Stomach (tissue), 9 donors: ENCODE results near the gene SIGMAR1. TPM values are rescaled to one million over a fixed set of nuclear protein-coding genes. Genes with fewer than 3 reads are reported as not detected.

ENCODE experiments used
- DNase-seq, 2 donors: peaks; one replicate each; pipeline versions ENCODE4 v3.0.0 to v3.0.0-alpha.2; 2013 to 2019
- H3K27ac ChIP-seq, 5 donors: fragments of 200-600 bp in 4 of 5; sonication (generic) in 4 of 5; one replicate each; pipeline ENCODE4 v1.5.1; 2013 to 2019; ENCODE audit warnings: mild to moderate bottlenecking in 1 of 5, moderate library complexity in 1 of 5
- H3K27me3 ChIP-seq, 3 donors: fragments of 200-600 bp; sonication (generic); one replicate each; pipeline ENCODE4 v1.5.1; 2017 to 2019; ENCODE audit warnings: mixed run types in 1 of 3
- H3K36me3 ChIP-seq, 4 donors: fragments of 200-600 bp; sonication (generic); 1 replicate in 3 of 4; 2 replicates in 1 of 4; pipeline ENCODE4 v1.5.1; 2016 to 2019
- H3K4me1 ChIP-seq, 4 donors: fragments of 200-600 bp; sonication (generic); one replicate each; pipeline ENCODE4 v1.5.1; 2016 to 2019
- H3K4me3 ChIP-seq, 4 donors: fragments of 200-600 bp; sonication (generic) in 3 of 4; one replicate each; pipeline ENCODE4 v1.5.1; 2016 to 2019; ENCODE audit warnings: mild to moderate bottlenecking in 1 of 4
- H3K9me3 ChIP-seq, 4 donors: fragments of 200-600 bp; sonication (generic); one replicate each; pipeline ENCODE4 v1.5.1; 2016 to 2019
- EP300 ChIP-seq: sonication (generic); formaldehyde crosslinking; IDR thresholded peaks from one replicate; pipeline ENCODE4 v1.6.1; 2017; ENCODE audit warnings: antibody characterized with exemption
- POLR2A ChIP-seq, 4 donors: fragments of 450-650 bp; IDR thresholded peaks; one replicate each; pipeline ENCODE4 v1.6.1; 2016; ENCODE audit warnings: antibody characterized with exemption in 4 of 4, control low read depth in 2 of 4, mild to moderate bottlenecking in 1 of 4, moderate library complexity in 1 of 4
- POLR2AphosphoS5 ChIP-seq, 3 donors: sonication (generic); formaldehyde crosslinking; IDR thresholded peaks; one replicate each; pipeline ENCODE4 v1.6.1; 2016; ENCODE audit warnings: antibody characterized with exemption in 3 of 3
- WGBS, 5 donors: extraction: QIAGEN DNeasy Blood & Tissue Kit in 3 of 5; methylation state at CpG; one replicate each; pipeline versions ENCODE4 v1.1.5 to v1.1.7; 2013 to 2018; 5-methylcytosine and 5-hydroxymethylcytosine counted together
- intact Hi-C: fragments of 100-400 bp; cut with DNase I; formaldehyde crosslinking; loops from one replicate; pipeline ENCODE4 v1.15.1; 2023; ENCODE audit warnings: low total_unique reads
- polyA plus RNA-seq, 3 donors: library from polyadenylated mRNA; stranded (reverse); fragments of 200-250 nt; gene quantifications; one replicate each; pipeline ENCODE4 v1.2.3, GENCODE V29; 2013
- total RNA-seq, 5 donors: library from RNA; depleted of rRNA; stranded (reverse); fragments of >200 nt; gene quantifications; one replicate each; pipeline versions ENCODE4 v1.1.0 to v1.2.3, GENCODE V29; 2014 to 2016
- TF ChIP-seq, protein P1 (sequence below), 7 experiments: fragments of 450-650 bp in 4 of 7; fragments of 200-600 bp in 3 of 7; sonication (generic) in 3 of 7; IDR thresholded peaks; one replicate each; pipeline ENCODE4 v1.5.1; 2016 to 2019; ENCODE audit warnings: antibody characterized with exemption in 7 of 7, control low read depth in 2 of 7, mild to moderate bottlenecking in 1 of 7
- donor health status: healthy with polysubstance abuse.
- donor health status: Bipolar disorder and iron deficiency.
- donor health status: healthy.

SIGMAR1 gene
- total and polyA plus RNA-seq, 8 donors: 19.9 to 124 (median 44.2) TPM

DNA sequence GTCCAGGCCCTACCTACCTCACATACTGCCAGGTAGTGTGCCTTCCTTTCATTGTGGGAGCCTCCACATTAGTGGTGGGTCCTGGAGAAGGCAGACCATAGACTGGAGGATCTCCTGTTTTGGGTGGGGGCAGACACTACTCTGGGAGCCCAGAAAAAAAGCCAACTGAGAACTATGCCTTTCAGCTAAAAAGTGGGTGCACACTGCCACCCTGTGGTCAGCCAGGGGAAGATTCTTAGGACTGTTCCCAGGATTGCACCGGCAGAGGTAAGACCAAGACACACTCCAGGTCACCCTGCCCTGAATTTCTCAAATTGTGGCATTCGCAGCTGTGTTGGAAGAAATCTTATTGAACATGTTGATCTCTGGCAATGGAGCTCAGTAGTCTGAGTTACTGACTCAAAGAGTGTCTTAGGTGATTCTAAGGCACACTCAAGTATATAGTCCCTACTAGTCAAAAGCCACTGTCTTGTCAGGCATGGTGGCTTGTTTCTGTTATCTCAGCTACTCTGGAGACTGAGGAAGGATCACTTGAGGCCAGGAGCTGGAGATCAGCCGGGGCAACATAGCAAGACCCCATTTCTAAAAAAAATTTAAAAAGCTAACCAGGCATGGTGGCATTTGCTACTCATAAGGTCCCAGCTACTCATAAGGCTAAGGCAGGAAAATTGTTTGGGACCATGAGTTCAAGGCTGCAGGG lies 3.6 kb downstream of the SIGMAR1 start:
- Histone ChIP-seq H3K27ac (no peak overlapping the region), H3K27me3 (peaks cover 0 to 23% (median 21%) of the 10 kb centered on the region in 3 donors), H3K4me1 (peaks cover 27 to 44% (median 38%) of the 10 kb centered on the region in 4 donors), H3K4me3 (no peak overlapping the region), H3K36me3 (peaks cover 0 to 17% (median 9%) of the 10 kb centered on the region in 4 donors), H3K9me3 (no peaks in the 10 kb centered on the region)
- 18 to 22% (median 21%) methylated on average over 3 of the region's 3 CpGs for WGBS, 5 donors
- DNase-seq: peak; percentile 65 to 88
- intact Hi-C loops: no loop called here
- no peak for TF ChIP-seq POLR2A (IDR thresholded peaks at IDR 0.05)
- no peak for TF ChIP-seq EP300
- peak in 1 of 3 donors; percentile 55 for TF ChIP-seq POLR2AphosphoS5 (IDR thresholded peaks at IDR 0.05)
- TF ChIP-seq, protein P1, sequence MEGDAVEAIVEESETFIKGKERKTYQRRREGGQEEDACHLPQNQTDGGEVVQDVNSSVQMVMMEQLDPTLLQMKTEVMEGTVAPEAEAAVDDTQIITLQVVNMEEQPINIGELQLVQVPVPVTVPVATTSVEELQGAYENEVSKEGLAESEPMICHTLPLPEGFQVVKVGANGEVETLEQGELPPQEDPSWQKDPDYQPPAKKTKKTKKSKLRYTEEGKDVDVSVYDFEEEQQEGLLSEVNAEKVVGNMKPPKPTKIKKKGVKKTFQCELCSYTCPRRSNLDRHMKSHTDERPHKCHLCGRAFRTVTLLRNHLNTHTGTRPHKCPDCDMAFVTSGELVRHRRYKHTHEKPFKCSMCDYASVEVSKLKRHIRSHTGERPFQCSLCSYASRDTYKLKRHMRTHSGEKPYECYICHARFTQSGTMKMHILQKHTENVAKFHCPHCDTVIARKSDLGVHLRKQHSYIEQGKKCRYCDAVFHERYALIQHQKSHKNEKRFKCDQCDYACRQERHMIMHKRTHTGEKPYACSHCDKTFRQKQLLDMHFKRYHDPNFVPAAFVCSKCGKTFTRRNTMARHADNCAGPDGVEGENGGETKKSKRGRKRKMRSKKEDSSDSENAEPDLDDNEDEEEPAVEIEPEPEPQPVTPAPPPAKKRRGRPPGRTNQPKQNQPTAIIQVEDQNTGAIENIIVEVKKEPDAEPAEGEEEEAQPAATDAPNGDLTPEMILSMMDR (IDR thresholded peaks at IDR 0.05): peak in 5 of 7 experiments; percentile 39 to 80 (median 77)

DNA sequence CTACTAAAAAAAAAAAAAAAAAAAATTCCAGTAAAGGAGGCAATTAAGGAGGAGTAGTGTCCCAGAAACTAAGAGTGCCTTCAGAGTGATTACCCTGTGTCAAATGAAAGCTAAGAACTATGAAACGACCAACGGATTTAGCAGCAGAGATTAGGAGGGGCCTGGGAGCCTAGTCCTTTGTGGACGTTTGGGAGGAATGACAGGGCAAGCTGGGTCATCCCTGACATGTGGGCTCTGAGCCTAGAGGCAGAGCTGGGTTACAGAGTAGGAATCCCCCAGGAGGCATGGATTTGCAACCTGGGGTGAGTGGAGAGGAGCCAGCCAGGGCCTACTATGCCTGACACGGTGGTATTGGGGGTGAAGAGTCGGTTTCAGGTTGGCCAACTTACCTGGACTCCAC lies 4.4 kb downstream of the SIGMAR1 start:
- no peaks in the 10 kb centered on the region for H3K9me3 ChIP-seq
- intact Hi-C loops: no loop called here
- H3K27ac ChIP-seq: no peak overlapping the region
- H3K4me1 ChIP-seq: peaks cover 29 to 45% (median 39%) of the 10 kb centered on the region in 4 donors
- peaks cover 0 to 31% (median 29%) of the 10 kb centered on the region in 3 donors for H3K27me3 ChIP-seq
- whole genome bisulfite sequencing, 5 donors: 54 to 61% (median 56%) methylated on average over 5 of the region's 5 CpGs
- H3K4me3 ChIP-seq: no peak overlapping the region
- no peak for DNase-seq
- peaks cover 0 to 17% (median 9%) of the 10 kb centered on the region in 4 donors for H3K36me3 ChIP-seq
- no peak for TF ChIP-seq POLR2AphosphoS5 (IDR thresholded peaks at IDR 0.05)

DNA sequence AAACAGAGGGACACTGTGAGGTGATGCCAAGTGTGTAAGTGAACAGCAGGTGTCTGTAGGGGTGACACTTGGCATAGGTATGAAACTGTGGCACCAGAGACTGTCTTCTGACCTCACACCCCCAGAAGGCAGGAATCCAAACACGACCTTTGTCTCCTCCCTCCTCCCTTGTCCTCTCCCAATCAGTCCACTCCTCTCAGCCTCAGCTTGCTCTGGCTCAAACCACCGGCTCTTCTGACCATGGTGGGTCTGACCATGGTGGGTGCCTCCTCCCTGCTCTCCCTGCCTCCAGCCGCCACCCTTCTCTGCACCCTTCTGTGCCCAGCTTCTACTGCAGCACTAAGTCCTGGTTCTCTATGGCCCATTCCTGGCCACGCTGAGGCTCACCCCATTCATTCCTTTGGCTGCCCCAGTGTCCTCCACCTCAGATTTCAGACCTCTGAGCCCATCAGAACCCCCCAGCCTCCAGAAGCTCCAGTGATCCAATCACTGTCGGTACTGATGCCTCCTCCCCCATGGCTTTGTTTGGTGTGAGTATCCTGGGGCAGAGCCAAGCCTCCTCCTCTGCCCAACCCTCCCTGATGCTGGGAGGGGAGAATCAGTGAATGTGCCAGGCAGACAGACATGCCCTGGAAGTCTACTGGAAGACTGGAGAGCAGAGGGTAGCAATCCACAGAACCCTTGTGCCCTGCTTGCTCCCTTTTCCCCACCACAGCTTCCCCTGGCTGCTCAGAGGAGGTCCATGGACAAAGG lies 7.0 kb downstream of the SIGMAR1 start:
- Histone ChIP-seq H3K27me3 (peaks cover 21 to 57% (median 53%) of the 10 kb centered on the region in 3 donors), H3K9me3 (no peaks in the 10 kb centered on the region), H3K4me1 (peaks cover 12 to 27% (median 18%) of the 10 kb centered on the region in 4 donors), H3K4me3 (no peak overlapping the region), H3K27ac (no peak overlapping the region), H3K36me3 (peaks cover 0 to 13% (median 8%) of the 10 kb centered on the region in 4 donors)
- WGBS, 5 donors: 19 to 31% (median 28%) methylated on average over 5 of the region's 5 CpGs
- TF ChIP-seq POLR2A (IDR thresholded peaks at IDR 0.05) (no peak), EP300 (no peak), POLR2AphosphoS5 (IDR thresholded peaks at IDR 0.05) (no peak)
- TF ChIP-seq, protein P1 (IDR thresholded peaks at IDR 0.05): no peak
- intact Hi-C loops: no loop called here
- DNase-seq: no peak

DNA sequence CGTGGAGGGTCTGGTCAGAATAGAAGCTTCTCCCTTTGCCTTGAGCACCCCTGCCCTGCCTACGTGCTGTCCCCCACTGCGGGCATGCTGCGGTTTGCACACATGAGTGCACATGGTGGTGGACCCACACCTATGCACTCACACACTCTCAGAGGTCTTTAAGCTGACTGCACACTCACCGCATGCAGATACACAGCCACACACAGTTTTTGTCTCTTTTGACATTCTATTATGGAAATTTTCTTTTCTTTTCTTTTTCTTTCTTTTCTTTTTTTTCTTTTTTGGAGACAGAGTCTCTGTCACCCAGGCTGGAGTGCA lies 8.1 kb downstream of the SIGMAR1 start:
- Histone ChIP-seq H3K4me1 (peaks cover 12 to 26% (median 18%) of the 10 kb centered on the region in 4 donors), H3K27ac (no peak overlapping the region), H3K4me3 (peak overlapping the region in 3 of 4 donors; percentile 46 to 57 (median 46)), H3K9me3 (no peaks in the 10 kb centered on the region), H3K27me3 (peaks cover 21 to 68% (median 65%) of the 10 kb centered on the region in 3 donors), H3K36me3 (peaks cover 0 to 2% (median 0%) of the 10 kb centered on the region in 4 donors)
- no peak for DNase-seq
- intact Hi-C loops: no loop called here
- 22 to 36% (median 24%) methylated on average over 5 of the region's 5 CpGs for WGBS, 5 donors
- TF ChIP-seq POLR2A (IDR thresholded peaks at IDR 0.05): no peak

DNA sequence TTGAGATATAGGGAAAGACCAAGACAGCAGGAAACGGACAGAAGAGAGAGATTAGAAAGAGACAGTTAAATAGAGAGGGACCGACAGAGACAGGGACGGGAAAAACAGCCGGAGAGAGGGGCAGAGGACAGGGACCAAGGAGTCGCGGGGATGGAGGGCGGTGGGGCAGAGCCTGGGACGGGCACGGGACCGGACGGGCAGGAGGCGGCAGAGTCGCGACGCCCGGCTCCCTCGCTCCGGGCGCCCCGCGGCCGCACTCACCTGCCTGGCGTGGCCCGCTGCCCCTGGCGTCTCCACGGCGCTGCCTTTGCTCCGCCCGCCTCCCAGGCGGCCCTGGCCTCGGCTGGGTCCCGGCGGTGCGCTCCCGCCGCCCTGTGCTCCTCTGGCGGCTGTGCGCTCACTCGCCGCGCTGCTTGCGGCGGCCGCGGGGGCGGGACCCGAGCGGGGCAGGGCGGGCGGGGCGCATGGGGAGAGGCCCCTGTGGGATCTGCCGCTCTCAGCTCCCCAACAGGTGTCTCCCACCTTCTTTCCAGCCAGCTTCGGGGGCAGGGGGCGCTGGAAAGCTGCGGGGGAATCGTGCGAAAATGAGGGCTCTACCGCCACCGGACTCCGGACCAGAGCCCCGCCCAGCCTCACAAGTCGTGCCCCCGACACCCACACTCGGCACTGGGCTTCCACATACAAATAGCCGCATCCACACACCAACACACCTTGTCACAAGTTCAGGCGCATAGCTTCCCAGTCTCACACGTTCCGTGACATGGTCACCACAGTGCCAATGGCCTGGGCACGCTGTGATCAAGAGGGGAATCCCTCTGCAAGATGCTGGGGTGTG lies 8.7 kb downstream of the SIGMAR1 start, which contains the start of gene ARID3C:
ARID3C (minus strand) TSS at position 411 of the 835 bp plus-strand sequence. CDS start 1,052 bp downstream, outside the sequence.
- H3K9me3 ChIP-seq: no peaks in the 10 kb centered on the region
- peaks cover 23 to 74% (median 70%) of the 10 kb centered on the region in 3 donors for H3K27me3 ChIP-seq
- H3K4me3 ChIP-seq: peak within 1 kb of the TSS; percentile 46 to 57 (median 46)
- H3K36me3 ChIP-seq: no peaks in the 10 kb centered on the region
- H3K27ac ChIP-seq: peak within 1 kb of the TSS in 1 of 5 donors; percentile 6
- TF ChIP-seq EP300: no peak
- TF ChIP-seq POLR2A (IDR thresholded peaks at IDR 0.05): no peak
- peak; percentile 61 to 79 for DNase-seq
- WGBS, 5 donors: 1 to 2% (median 2%) methylated on average over 40 to 69 of the region's 69 CpGs
- intact Hi-C loops: no loop called here
- H3K4me1 ChIP-seq: peaks cover 13 to 27% (median 21%) of the 10 kb centered on the region in 4 donors
